Stimulated activated CD4-positive, alpha-beta T cell treated with anti-CD3 and anti-CD28 coated beads, Interleukin-4, amount 100 ng/mL, for 4 hours (primary cell): ENCODE results near the gene CTCFL.

Experiments
- DNase-seq, 2 experiments: peaks; one replicate each; pipeline ENCODE4 v3.0.0-alpha.2; 2020

CTCFL gene

GRCh38 chr20:57462781-57463180 lies 62.2 kb downstream of the CTCFL start:
- DNase-seq = no peak

- no peak for DNase-seq
Observed at GRCh38 chr20:57461726-57462125, 63.2 kb downstream of the CTCFL start.

GRCh38 chr20:57460781-57461465 lies 64.0 kb downstream of the CTCFL start:
- no peak for DNase-seq

- DNase-seq = no peak
Observed at GRCh38 chr20:57459897-57460296, 65.0 kb downstream of the CTCFL start.

- no peak for DNase-seq
Observed at GRCh38 chr20:57459278-57459677, 65.7 kb downstream of the CTCFL start.

GRCh38 chr20:57458400-57459160 lies 66.4 kb downstream of the CTCFL start:
- DNase-seq = no peak

- DNase-seq = no peak
Observed at GRCh38 chr20:57457243-57458095, 67.5 kb downstream of the CTCFL start.

GRCh38 chr20:57456116-57456515 lies 68.8 kb downstream of the CTCFL start:
- DNase-seq = no peak

- no peak for DNase-seq
Observed at GRCh38 chr20:57455386-57455785, 69.6 kb downstream of the CTCFL start.

- DNase-seq = no peak
Observed at GRCh38 chr20:57451795-57452661, 72.9 kb downstream of the CTCFL start.

- no peak for DNase-seq
Observed at GRCh38 chr20:57451431-57451794, 73.5 kb downstream of the CTCFL start.

- DNase-seq = no peak
Observed at GRCh38 chr20:57450931-57451330, 74.0 kb downstream of the CTCFL start.

GRCh38 chr20:57450419-57450818 lies 74.5 kb downstream of the CTCFL start:
- DNase-seq = no peak

- DNase-seq = no peak
Observed at GRCh38 chr20:57449398-57450354, 75.3 kb downstream of the CTCFL start.

GRCh38 chr20:57448764-57449354 lies 76.1 kb downstream of the CTCFL start:
- no peak for DNase-seq
